Epidermal melanocyte (primary cell): ENCODE measurements around the gene CRIP2.
A peak's percentile ranks its signal among the peaks of the same experiment; 100 is the strongest.

Source experiments
- DNase-seq: peaks from one replicate; pipeline ENCODE4 v3.0.0; 2011; ENCODE audit warnings: low spot score; ENCODE audit not compliant: insufficient read length

The CRIP2 gene

DNA sequence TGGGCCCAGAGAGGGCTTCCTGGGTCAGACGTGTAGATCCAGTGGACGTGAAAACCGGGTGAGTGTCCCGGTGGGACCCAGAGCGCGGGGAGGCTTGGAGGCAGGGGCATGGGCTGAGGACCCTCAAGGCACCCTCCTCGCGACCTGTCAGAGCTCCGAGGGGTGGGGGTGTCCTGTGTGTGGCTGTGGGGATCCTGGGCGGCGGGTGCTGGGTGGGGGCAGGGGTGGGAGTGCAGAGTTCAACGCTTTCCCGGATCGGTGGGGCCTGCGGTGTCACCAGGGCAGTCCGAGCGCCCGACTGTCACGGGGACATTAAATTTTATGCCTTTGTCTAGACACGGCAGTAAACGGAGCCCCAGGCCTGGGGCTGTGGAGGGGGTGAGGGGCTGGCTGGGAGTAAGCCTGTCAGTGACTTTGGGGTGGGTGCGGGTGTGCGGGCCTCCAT is 52.8 kb downstream of the CRIP2 start:
- DNase-seq, result no peak

DNA sequence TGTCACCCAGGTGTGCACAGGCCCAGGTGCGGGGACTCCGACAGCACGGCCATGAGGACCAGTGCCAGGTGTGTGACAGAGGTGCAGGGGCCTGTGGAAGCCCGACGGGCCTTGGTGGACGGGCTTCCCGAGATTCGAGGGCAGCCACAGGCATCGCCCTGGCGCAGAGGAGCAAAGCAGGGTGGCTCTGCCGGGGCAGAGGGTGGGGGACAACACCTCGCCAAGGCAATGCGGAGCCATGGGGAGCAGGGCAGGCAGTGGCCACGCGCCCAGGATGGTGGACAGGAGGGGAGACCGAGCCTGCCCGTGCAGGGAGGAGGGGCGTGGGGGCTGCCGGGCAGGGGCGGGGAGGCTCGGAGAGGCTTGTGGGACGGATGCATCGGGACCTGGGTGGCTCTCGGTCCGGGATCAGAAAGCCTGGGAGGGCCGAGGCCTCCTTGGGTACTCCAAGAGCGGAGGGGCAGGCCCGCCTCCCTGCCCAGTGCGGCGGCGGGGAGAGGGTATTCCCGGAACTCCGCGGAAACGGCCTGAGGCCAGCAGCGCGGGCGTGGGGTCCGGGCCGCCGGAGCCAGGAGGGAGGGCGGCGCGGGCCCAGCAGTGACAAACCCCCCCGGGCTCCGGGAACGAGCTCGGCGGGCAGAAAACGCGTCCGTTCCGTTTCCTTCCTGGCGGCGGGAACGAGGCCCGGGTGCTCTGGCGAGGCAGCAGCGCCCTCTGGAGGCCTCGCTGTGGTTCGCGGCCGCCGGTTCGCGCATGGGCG is 53.4 kb downstream of the CRIP2 start:
- DNase-seq, result peak; percentile 96

DNA sequence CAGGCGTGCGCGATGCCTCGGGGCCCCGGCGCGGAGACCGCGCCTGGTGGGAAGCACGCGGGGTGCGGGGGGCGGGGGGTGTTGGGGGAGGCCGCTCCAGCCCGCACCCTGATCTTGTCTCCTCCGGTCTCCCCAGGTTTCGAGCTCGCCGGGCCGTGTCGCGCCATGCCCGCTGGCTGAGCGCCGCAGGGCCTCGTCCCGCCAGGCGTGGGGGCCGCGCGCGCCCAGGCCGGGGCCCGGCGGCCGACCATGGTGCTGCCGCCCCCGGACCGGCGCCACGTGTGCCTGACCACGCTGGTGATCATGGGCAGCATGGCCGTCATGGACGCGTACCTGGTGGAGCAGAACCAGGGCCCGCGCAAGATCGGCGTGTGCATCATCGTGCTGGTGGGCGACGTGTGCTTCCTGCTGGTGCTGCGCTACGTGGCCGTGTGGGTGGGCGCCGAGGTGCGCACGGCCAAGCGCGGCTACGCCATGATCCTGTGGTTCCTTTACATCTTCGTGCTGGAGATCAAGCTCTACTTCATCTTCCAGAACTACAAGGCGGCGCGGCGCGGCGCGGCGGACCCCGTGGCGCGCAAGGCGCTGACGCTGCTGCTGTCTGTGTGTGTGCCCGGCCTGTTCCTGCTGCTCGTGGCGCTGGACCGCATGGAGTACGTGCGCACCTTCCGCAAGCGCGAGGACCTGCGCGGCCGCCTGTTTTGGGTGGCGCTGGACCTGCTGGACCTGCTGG is 54.1 kb downstream of the CRIP2 start:
- DNase-seq, result peak; percentile 15

DNA sequence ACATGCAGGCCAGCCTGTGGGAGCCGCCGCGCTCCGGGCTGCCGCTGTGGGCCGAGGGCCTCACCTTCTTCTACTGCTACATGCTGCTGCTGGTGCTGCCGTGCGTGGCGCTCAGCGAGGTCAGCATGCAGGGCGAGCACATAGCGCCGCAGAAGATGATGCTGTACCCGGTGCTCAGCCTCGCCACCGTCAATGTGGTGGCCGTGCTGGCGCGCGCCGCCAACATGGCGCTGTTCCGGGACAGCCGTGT is 54.6 kb downstream of the CRIP2 start:
- no peak for DNase-seq
